CD4-positive, alpha-beta T cell (primary cell): ENCODE measurements around the gene MMP24OS. TPM values are rescaled to one million over a fixed set of nuclear protein-coding genes. Genes with fewer than 3 reads are reported as not detected.

ENCODE experiments used
- ATAC-seq: fragments of 200-7000 bp; cut with Tn5 transposase; one replicate; pipeline ENCODE4 v1.10.0; 2022; ENCODE audit warnings: mild to moderate bottlenecking; ENCODE audit not compliant: poor library complexity
- CTCF ChIA-PET: fragments of 350-600 bp; sonication (Branson Sonifier 250); formaldehyde crosslinking; loops from one replicate; lab custom pipeline; 2021; ENCODE audit warnings: antibody characterized with exemption, inconsistent platforms; lab: Charles Lee
- POLR2A ChIA-PET: fragments of 350-600 bp; sonication (Branson Sonifier 250); formaldehyde crosslinking; loops from one replicate; lab custom pipeline; 2021; ENCODE audit warnings: antibody characterized with exemption, inconsistent platforms; lab: Charles Lee
- DNase-seq, 14 experiments: peaks; one replicate each; pipeline ENCODE4 v3.0.0-alpha.2; 2013 to 2020; ENCODE audit warnings: mixed read lengths in 2 of 14
- H3K27ac ChIP-seq, 2 donors: one replicate each; pipeline versions ENCODE4 v1.5.1 to v1.7.0; 2013; ENCODE audit warnings: low read length in 2 of 2, low read depth in 1 of 2, mild to moderate bottlenecking in 1 of 2
- H3K27me3 ChIP-seq, 2 experiments: 1 replicate in 1 of 2; 2 replicates in 1 of 2; pipeline versions ENCODE4 v1.6.1 to v1.7.0; 2013; ENCODE audit warnings: low read length in 2 of 2, control low read depth in 1 of 2, mild to moderate bottlenecking in 1 of 2, moderate library complexity in 1 of 2; ENCODE audit not compliant: insufficient read depth in 2 of 2, control insufficient read depth in 1 of 2
- H3K36me3 ChIP-seq: one replicate; pipeline ENCODE4 v1.6.1; 2013; ENCODE audit warnings: low read length, control low read depth; ENCODE audit not compliant: insufficient read depth
- H3K4me1 ChIP-seq: one replicate; pipeline ENCODE4 v1.6.1; 2013; ENCODE audit warnings: low read length, control low read depth; ENCODE audit not compliant: insufficient read depth
- H3K4me3 ChIP-seq: one replicate; pipeline ENCODE4 v1.5.1; 2013; ENCODE audit warnings: mild to moderate bottlenecking, low read length, moderate library complexity
- H3K9me3 ChIP-seq, 2 experiments: 1 replicate in 1 of 2; 2 replicates in 1 of 2; pipeline versions ENCODE4 v1.6.1 to v1.7.0; 2013; ENCODE audit warnings: low read length in 2 of 2, mild to moderate bottlenecking in 2 of 2, control low read depth in 1 of 2, moderate library complexity in 1 of 2; ENCODE audit not compliant: control insufficient read depth in 1 of 2, insufficient read depth in 1 of 2
- H3K27ac Mint-ChIP-seq: one replicate; pipeline ENCODE4 v1.8.0; 2020; ENCODE audit warnings: mixed read lengths
- H3K27me3 Mint-ChIP-seq: one replicate; pipeline ENCODE4 v1.8.0; 2021; ENCODE audit warnings: mixed read lengths
- H3K36me3 Mint-ChIP-seq: one replicate; pipeline ENCODE4 v1.8.0; 2021; ENCODE audit warnings: low read depth, mixed read lengths
- H3K4me1 Mint-ChIP-seq: one replicate; pipeline ENCODE4 v1.8.0; 2021; ENCODE audit warnings: low read depth, mixed read lengths
- H3K4me3 Mint-ChIP-seq: one replicate; pipeline ENCODE4 v1.8.0; 2020; ENCODE audit warnings: mild to moderate bottlenecking, mixed read lengths
- H3K9me3 Mint-ChIP-seq: one replicate; pipeline ENCODE4 v1.8.0; 2020; ENCODE audit warnings: mixed read lengths
- intact Hi-C, 2 experiments: fragments of 100-400 bp; cut with DNase I in 1 of 2; cut with micrococcal nuclease in 1 of 2; formaldehyde crosslinking; loops; one replicate each; pipeline versions ENCODE4 v1.15.1 to v1.9.0; 2023 to 2025; cut with DNase I, micrococcal nuclease
- total RNA-seq, 174 experiments: library from RNA in 2 of 174; stranded (reverse) in 2 of 174; gene quantifications; one replicate each; pipeline ENCODE4 v1.2.3 and lab custom pipeline; 2021 to 2026
- TF ChIP-seq, protein P1 (sequence below): fragments of 200-600 bp; IDR thresholded peaks from one replicate; pipeline ENCODE4 v1.8.0; 2022; ENCODE audit warnings: antibody characterized with exemption, mild to moderate bottlenecking

MMP24OS gene
- total RNA-seq, 2 experiments from 2014 or later, result 71.8 to 74.8 TPM

DNA sequence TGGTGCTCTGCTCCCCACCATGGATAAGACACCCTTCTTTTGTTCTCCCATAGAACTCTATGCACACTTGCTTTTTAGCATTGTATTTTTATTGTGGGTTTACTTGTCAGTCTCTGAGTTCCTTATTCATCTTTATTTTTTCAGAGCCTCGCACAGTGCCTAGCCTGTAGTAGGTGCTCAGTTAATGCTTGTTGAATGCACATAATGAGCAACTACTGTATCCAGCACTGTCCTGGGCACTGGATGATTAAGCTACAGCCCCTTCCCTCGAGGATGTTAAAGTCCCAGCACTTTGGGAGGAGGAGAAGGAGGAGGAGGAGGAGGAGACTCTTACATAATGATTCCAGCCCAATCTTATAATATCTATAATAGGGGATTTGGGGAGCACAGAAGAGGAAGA, 34.6 kb downstream of the MMP24OS start:
- Mint-ChIP-seq H3K9me3 (no peaks in the 10 kb centered on the region), H3K27me3 (no peaks in the 10 kb centered on the region), H3K27ac (no peak overlapping the region), H3K4me1 (no peaks in the 10 kb centered on the region), H3K4me3 (no peak overlapping the region), H3K36me3 (peaks cover 5% of the 10 kb centered on the region)
- TF ChIP-seq, protein P1, sequence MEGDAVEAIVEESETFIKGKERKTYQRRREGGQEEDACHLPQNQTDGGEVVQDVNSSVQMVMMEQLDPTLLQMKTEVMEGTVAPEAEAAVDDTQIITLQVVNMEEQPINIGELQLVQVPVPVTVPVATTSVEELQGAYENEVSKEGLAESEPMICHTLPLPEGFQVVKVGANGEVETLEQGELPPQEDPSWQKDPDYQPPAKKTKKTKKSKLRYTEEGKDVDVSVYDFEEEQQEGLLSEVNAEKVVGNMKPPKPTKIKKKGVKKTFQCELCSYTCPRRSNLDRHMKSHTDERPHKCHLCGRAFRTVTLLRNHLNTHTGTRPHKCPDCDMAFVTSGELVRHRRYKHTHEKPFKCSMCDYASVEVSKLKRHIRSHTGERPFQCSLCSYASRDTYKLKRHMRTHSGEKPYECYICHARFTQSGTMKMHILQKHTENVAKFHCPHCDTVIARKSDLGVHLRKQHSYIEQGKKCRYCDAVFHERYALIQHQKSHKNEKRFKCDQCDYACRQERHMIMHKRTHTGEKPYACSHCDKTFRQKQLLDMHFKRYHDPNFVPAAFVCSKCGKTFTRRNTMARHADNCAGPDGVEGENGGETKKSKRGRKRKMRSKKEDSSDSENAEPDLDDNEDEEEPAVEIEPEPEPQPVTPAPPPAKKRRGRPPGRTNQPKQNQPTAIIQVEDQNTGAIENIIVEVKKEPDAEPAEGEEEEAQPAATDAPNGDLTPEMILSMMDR, result no peak
- Histone ChIP-seq H3K27ac (no peak overlapping the region), H3K4me1 (no peaks in the 10 kb centered on the region), H3K36me3 (peaks cover 2% of the 10 kb centered on the region), H3K27me3 (no peaks in the 10 kb centered on the region), H3K9me3 (no peaks in the 10 kb centered on the region), H3K4me3 (no peak overlapping the region)
- DNase-seq (no peak), ATAC-seq (no peak)
- CTCF ChIA-PET, result no interaction called here
- intact Hi-C loops, result no loop called here
- POLR2A ChIA-PET, result no interaction called here

DNA sequence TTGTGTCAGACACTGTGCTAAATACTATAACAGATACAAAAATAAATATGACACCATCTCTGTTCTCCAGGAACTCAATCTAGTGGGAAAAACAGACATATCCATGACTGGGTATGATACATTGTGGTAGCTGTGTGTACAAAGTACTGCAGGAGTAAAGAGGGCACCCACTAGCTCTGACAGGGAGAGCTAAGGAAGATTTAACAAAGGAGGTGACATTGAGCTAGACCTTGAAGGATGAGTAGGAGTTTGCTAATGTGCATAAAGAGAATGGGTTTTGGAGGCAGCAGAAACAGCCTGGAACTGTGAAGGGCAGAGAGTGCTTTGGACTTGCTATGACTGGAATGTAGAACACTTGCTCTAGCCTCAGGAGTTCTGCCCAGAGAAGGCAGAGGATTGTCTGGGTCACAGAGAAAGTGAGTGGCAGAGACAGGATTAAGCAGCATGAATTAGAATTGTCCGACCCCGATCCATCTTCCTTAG, 37.1 kb downstream of the MMP24OS start:
- peaks cover 6% of the 10 kb centered on the region for H3K36me3 ChIP-seq
- CTCF ChIA-PET, result no interaction called here
- intact Hi-C loops, result no loop called here
- Mint-ChIP-seq H3K36me3 (peaks cover 25% of the 10 kb centered on the region), H3K4me1 (no peaks in the 10 kb centered on the region), H3K27me3 (peaks cover 7% of the 10 kb centered on the region), H3K4me3 (no peak overlapping the region), H3K9me3 (no peaks in the 10 kb centered on the region), H3K27ac (no peak overlapping the region)
- TF ChIP-seq, protein P1, result no peak
- H3K27ac ChIP-seq, result no peak overlapping the region
- ATAC-seq (no peak), DNase-seq (no peak)
- no peak overlapping the region for H3K4me3 ChIP-seq
- no peaks in the 10 kb centered on the region for H3K27me3 ChIP-seq
- no peaks in the 10 kb centered on the region for H3K9me3 ChIP-seq
- H3K4me1 ChIP-seq, result no peaks in the 10 kb centered on the region
- POLR2A ChIA-PET, result interaction anchor here (1.7 kb wide), 1 partner anchor 13 kb away, joined by 4 read pairs; no protein-coding TSS in a partner anchor

DNA sequence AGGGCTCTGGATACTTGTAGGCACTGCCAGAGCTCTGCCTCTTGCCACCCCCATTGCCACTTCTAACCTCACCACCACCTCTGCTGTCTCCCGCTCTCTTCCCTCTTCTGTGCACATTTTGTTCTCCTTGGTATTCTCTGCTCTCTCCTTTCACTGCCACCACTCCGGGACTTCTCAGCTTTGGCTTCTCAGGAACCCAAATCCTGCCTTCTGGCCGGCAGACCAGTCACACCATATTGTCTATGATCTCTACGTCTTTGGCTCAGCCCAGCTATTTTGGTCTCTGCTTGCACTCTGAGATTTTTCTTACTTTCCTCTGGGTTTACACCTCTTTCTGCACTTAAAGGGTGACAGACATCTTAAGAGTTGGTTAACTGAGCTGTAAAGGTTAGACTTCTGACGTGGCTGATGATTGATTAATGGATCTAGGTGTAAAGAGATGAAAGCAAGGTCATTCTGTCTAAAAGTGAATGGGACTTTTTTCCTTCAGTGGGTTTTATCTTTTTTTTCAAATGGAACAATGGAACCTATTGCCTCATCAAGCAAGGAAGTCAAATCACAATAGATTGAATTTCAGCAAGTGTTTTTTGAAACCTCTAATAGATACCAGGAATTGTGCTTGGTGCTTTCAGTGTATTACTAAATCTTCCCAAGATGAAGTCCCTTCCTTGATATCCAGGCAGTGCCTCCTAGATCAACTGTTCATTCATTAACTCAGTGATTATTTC, 37.7 kb downstream of the MMP24OS start:
- Histone ChIP-seq H3K4me3 (no peak overlapping the region), H3K4me1 (no peaks in the 10 kb centered on the region), H3K27me3 (no peaks in the 10 kb centered on the region), H3K27ac (no peak overlapping the region), H3K36me3 (peaks cover 9% of the 10 kb centered on the region), H3K9me3 (no peaks in the 10 kb centered on the region)
- no peak for DNase-seq
- H3K27ac Mint-ChIP-seq, result no peak overlapping the region
- no peaks in the 10 kb centered on the region for H3K9me3 Mint-ChIP-seq
- H3K4me3 Mint-ChIP-seq, result no peak overlapping the region
- no peak for ATAC-seq
- ChIA-PET POLR2A (interaction anchor here (1.7 kb wide), 1 partner anchor 13 kb away, joined by 4 read pairs; no protein-coding TSS in a partner anchor), CTCF (no interaction called here)
- peaks cover 27% of the 10 kb centered on the region for H3K36me3 Mint-ChIP-seq
- peaks cover 7% of the 10 kb centered on the region for H3K27me3 Mint-ChIP-seq
- intact Hi-C loops, result no loop called here
- H3K4me1 Mint-ChIP-seq, result no peaks in the 10 kb centered on the region
- TF ChIP-seq, protein P1, result no peak
